GM12875 (cell line): ENCODE measurements around the gene TENT4A.

Experiments
- H3K4me3 ChIP-seq: one replicate; pipeline ENCODE4 v1.5.1; 2011; ENCODE audit warnings: low read depth, low read length, control low read depth
- CTCF ChIP-seq: IDR thresholded peaks from 2 replicates; pipeline ENCODE4 v1.5.1; 2011; ENCODE audit warnings: low read depth, mild to moderate bottlenecking, control low read depth, inconsistent platforms, low read length, moderate library complexity, borderline replicate concordance; ENCODE audit not compliant: insufficient read depth

Gene TENT4A

GRCh38 chr5:6762116-6762515 is 48.9 kb downstream of the TENT4A start:
- no peak for TF ChIP-seq CTCF
- no peak overlapping the region for H3K4me3 ChIP-seq

GRCh38 chr5:6762697-6763096 is 49.5 kb downstream of the TENT4A start:
- H3K4me3 ChIP-seq: no peak overlapping the region
- TF ChIP-seq CTCF: no peak

- no peak for TF ChIP-seq CTCF
- H3K4me3 ChIP-seq: no peak overlapping the region
Observed at GRCh38 chr5:6763191-6763590, 50.0 kb downstream of the TENT4A start.

- H3K4me3 ChIP-seq: no peak overlapping the region
- TF ChIP-seq CTCF: peak; percentile 80
Observed at GRCh38 chr5:6765612-6766525, 52.6 kb downstream of the TENT4A start.

GRCh38 chr5:6766604-6767093 is 53.4 kb downstream of the TENT4A start:
- H3K4me3 ChIP-seq: no peak overlapping the region
- TF ChIP-seq CTCF: no peak

- no peak overlapping the region for H3K4me3 ChIP-seq
- no peak for TF ChIP-seq CTCF
Observed at GRCh38 chr5:6767481-6768063, 54.3 kb downstream of the TENT4A start.
